NCI-H82 treated with DMSO at 0.1 percent for 48 hours (cell line): ENCODE results near the gene JDP2.

Experiments used
- DNase-seq: peaks from one replicate; lab custom pipeline; 2025; ENCODE audit not compliant: unreplicated experiment; lab: John Stamatoyannopoulos, UW

The JDP2 gene

DNA sequence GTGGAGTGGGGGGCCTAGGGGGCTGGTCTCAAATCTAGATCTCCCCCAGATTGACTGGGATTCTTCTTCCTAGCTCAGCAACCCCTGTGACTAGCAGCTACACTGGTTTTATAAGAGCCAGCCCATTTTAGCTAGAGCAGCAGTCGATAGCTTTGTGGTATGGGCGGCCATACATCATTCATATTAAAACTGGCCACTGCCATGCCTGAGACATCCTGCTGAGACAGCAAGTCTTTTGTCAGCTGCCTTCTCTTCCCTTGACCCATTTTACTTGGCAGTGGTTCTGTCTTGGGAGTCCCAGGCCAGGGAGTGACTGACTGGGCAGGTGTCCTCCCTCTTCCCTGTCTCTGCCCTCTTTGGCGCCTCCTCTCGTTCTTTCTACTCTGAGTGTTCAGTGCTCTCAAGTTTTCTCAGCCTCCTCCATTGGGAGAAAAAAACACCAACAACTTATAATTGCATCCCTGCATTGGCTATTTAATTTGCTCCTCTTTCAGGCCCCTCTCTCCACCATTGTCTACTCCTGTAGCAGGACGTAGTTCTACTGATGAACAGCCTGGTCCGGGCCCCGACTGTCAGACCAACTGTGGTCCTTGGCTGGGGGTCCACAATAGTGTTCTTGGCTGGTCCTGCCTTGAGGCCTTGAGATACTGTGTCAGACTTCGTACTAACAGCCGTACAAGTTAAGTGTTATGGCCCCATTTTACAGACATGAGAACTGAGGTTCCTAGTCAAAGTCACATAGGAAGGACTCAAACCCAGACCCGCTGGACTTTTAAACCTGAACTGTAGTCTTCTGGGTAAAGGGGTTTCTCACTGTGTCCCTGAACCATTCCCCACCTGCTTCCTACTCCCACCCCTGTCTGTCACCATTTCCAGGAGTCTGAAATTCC lies 18.3 kb upstream of the JDP2 start:
- DNase-seq = no peak

DNA sequence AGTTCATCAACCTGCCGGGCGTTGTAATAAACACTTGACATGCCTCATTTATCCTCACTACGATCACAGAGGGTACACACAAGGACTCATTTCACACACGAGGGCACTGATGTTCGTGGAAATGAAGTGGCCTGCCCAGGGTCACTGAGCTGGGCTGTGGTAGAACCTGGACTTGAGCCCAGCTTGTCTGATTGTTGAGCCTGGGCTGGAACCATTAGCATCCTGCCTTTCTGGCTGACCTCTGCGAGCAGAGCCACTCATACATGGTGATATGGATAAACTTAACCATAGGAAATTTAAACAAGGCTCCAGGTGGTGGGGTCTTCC lies 16.6 kb upstream of the JDP2 start:
- no peak for DNase-seq

DNA sequence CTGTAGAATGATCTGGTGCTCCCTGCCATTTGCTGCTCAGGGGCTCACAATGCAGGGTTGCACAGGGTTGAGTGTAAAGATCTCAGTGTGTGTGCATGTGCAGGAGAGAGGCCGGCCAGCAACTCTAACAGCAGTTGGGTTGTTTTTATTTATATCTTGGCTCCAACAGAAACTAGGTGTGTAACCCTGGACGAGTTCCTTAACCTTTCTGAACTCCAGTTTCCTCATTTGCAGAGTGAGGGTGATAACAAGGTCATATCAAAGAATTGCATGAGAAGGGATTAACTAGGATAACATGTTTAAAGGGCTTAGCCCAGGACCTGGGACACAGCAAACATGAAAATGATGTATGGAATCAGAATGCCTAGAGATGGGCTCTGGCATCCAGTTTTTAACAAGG lies 14.8 kb upstream of the JDP2 start:
- DNase-seq = no peak

DNA sequence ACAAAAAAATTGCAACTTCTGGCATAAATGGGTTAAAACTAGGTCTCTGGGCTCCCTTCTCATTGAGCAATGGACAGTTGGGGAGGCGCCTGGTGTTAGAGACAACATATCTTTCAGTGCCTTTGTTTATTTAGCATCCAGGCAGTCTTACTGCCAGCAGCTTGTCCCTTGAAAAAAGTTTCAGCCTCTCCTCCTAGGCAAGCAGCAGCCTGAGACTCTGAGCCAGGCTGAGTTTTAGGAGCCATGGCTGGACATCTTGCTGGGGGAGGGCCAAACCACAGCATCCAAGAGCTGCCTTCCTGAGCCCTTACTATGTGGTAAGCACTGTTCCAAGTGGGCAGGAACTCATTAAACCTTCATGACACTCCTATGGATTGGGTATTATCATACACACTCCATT lies 10.1 kb upstream of the JDP2 start:
- DNase-seq = no peak

DNA sequence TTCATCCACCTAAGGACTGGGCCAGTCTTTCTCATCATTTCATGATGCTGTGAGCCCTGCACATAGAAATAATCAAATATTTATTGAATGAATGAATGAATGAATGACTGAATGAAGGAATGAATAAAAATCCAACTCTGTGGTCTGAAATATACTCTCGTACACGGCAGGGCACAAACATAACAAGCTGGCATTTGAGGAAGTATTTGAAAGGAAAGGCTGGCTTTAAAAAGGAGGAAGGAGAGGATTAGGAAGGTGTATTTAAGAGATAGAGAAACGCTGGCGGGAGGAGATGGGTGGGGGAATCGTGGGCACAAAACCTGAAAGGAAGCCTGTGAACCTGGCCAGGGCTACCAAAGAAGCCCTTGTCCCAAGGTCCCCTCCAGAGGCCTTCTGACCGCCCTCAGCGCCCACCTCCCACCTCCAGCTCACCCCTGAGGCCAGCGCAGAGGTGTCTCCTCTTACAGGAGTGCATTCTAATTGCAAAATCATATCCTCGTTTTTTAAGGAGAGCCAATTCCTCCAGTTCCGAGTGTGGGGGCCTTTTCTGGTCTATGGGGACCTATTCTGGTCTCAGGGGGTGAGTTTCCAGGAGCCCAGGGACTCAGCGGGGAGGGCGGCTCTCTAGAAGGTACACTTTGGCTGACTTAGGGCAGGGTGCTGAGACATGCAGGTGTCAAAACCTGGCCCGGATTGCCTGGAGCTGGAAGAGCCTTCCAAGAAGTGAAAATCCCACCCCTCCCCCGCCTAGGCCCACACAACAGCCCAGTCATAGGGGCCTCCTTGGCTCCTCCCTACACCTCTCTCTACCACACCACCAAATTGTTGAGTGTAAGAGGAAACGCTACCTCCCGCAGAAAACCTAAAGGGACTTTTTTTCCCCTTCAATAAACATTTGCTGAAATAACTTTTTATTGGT lies 8.7 kb upstream of the JDP2 start:
- no peak for DNase-seq

DNA sequence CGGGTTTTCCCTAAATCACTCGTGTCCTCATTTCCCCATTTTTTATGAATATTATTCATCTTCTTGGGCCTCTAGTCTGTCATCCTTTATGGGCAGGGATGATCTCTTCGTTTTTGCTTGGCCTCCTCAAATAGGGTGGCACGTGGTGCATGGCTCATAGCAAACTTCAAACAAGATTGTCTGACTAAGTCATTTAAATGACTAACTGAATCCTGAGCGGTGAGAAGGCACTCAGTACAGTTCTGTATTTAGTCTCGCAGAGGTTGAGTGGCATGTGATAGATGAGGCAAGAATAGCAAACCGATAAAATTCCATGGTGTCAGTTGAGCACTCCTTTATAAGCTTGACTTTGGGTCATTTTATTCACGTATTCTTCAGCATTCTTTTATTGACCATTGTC lies 5.7 kb upstream of the JDP2 start:
- no peak for DNase-seq

DNA sequence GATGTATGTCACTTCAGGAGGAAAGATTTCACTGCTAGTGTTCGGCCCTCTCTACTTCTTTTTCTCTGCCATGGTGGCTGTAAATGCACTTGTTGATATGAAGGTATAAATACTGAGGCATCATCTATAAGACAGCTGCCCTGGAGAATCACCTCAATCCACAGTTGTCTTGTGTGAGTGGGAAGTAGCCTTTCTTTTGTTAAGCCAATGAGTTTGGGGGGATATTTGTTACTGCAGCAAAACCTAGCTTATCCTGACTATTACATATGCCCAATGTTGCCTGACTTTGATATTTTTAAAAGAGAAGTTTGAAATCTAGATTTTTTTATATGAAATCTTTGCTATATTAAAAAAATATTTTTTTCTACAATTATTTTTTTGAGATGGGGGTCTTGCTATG lies 3.3 kb upstream of the JDP2 start:
- DNase-seq = no peak

DNA sequence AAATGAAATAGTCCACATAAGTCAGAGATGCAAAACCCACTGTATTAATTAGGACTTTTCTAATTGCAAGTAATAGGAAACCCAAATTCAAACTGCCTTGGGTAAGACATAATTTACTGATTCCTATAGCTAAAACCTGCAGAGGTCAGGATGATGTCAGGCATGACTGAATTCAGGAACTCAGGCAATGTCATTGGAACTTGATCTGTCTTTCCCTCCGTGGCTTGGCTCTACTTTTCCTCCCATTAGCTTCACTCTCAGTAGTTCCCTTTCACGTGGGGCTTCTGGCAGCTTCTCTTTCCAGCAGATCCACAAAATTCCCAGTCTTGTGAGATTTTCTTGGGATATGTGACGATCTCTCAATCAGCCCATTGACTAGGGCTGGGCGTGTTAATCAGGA lies 2.4 kb upstream of the JDP2 start:
- DNase-seq = no peak

DNA sequence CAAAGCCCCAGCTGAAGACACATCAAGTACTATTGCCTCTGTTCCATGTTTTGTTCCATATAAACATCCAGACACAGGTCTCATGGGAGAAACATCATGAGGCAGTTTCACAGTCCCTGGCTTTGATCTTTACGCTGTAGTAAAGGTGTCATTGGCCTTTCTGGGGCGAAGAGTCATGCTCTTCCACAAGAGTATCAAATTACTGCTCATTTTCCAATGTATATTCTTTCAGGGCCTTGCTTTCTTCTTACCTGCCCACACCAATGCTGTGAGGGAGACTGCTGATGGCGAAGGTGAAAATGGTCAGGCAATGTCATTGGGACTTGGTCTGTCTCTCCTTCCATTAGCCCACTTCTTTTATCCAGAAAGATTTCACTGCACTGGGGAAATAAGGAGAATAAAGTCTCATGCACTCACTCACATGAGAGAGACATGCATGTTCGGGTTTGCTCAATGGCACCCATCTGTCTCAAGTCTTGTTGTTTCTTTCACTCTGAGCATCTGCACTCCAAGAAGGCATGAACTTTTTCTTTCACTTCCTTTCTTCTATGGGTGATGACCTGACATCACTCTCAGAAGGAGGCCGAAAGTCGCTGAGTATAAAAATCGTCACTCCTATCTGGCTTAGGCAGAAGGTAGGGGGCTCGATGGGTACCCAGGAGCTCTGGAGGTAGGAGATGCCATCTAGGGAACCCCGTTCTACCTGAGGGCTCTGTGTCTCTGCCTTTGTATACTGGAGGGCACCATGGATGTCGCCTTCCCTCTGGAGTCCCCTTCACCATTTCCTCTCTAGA lies 1.3 kb upstream of the JDP2 start:
- no peak for DNase-seq

DNA sequence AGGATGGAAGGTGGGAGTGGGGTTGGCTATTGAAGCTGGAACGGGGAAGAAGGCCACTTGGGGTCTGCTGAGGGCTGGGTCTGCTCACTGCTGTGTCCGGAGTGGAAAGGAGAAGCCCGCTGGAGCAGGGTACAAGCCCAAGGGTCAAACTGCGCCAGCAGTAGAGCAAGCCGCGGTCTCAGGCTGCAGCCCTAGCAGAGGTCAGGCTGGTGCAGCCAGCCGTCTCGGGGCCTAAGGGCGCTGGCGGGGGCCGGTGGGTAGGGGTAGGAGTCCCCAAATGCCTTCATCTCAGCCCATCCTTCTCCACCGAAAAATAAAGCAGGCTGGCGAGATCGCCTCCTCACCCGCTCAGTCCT lies 718 bp upstream of the JDP2 start:
- DNase-seq = no peak

DNA sequence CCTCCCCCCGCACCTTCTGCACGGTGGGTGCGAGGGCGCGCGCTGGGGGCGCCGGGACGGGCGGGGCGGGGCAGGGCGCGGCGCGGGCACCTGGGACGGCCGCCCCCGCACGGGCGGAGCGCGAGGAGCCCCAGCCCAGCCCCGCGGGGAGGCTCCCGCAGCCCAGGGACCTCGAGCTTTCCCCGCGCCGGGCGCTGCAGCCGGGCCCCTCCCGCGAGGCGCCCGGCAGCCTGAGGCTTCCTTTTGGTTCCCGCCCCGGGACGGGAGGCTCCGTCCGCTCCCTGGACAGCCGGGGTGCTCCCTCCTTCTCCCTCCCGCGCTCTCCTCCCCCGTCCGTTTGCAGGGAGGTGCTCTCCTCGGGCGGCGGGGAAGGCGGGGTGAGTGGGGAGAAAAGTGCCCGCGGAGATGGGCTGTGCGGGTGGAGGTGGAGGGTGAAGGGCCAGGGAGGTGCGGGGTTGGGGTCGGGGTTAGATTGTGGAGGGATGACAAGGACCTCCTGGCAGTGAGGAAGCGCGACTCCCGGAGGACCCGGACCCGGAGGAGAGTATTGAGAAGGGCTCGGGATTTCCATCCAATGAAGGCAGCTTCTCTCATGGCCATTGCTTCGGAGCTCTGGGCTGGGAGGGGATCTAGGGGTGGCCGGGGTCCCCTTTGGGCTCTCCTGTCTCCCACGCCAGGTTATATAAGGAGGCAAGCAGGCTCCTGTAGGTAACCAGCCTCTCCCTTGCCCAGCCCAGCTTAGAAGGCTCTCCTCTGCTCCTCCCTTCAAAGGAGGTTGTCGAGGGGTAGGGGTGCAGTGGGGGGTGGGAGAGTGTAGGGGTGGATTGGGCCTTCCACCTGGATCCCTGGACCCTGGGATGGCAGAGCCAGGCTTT lies 645 bp downstream of the JDP2 start:
- no peak for DNase-seq

DNA sequence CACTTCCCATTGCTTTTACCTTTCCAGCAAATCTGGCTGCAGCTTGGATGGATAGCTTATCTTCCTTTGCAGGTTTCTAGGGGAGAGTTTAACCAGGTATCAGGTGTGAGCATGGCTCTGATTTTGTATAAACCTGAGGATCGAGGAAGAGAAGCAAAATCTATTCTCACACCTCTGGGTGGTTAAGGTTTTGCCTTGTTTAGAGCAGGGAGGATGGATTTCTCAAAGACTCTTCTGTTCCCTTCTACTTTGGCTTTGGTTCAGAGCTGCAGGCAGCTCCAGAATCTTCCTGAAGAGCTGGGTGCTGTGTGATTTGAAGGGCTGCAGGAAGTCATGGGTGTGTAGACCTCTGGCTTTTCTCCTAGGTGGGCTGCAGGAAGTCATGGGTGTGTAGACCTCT lies 1.7 kb downstream of the JDP2 start:
- no peak for DNase-seq

DNA sequence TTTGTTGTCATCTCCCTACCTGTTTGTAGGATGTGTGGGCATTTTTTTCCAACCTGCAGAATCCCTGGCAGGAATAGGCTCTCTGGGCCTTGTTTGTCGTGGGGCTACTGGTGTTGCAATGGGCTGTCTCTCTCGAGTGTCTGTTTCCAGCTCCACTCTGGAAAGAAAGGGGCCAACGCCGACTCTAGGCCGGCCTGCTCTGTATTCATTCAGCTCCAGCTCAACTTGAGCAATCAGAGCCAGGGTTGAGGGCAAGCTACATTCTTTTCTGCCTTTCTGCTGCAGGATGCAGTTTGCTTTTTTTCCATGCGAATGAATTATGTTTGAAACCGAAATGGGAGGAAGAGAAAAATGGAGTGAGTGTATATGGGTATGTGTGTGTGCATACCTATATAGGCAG lies 2.3 kb downstream of the JDP2 start:
- DNase-seq = no peak

DNA sequence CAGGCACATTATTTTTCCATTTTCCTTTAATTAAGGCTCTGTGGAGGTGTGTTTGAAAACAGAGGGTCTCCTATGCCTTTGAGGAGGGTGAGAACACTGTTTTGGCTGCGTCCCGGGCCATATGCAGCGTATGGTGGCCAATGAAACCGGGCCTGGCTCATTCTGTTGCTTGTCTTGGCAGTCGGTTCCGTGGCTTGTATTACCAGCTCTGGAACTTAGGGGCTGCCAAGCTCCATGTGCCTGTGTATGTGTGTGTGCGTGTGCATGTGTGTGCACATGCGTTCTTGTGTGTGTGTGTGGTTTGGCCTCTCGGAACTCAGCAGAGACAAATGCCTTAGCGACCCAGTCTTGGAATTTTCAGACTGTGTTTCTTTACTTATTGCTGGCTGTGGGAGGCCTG lies 2.7 kb downstream of the JDP2 start:
- no peak for DNase-seq

DNA sequence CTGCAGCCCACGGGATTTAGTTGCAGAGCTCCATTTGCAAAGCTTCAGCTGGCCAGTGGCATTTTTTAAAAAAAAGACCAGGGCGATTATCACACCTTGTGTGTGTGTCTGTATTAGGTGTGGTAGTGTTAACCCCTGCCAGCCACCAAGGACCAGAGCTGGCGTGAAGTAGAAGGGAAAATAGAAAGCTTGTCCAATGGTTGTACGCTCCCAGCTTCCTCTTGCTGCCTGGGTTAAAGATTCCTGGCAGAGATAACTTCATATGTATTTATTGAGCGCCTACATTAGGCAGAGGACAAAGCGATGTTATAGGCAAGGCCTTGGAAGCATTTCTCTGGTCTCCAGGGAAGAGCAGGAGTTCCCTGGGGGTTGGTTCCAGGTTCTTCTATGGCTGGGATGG lies 3.2 kb downstream of the JDP2 start:
- DNase-seq = no peak

DNA sequence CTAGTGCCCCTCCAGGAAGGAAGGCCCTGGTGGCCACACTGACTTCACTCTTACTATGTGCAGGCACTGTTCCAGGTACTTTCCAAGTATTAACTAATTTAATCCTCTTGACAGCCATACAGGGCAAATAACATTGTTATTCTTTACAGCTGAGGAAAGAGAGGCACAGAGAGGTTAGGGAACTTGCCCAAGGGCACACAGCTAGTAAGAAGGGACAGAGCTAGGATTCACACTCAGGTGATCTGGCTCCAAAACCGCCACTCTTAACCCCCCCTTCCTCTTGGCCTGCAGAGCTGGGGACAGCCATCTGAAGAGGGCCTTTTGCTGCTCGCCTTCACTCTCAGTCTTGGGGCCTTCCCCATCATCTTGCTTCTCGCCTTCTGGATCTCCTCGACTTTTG lies 4.0 kb downstream of the JDP2 start:
- DNase-seq = no peak

DNA sequence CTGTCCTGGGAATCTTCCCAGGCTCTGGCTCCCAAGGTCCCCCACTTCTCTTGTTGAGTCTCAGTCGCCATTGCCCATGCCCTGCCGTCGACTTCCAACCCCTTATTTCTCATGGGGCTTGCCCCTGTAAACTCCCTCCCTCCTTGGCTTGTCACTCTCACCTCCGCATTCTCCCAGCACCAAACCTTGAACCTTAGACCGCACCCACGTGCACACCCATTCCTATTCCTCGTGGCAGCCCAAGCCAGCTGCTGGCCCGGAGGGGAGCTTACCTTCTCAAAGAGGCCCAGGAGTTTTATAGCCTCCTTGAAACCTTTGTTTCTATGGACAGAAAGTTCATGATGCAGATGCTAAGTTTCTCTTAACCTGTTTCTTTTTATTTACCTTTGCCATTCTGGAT lies 4.6 kb downstream of the JDP2 start:
- no peak for DNase-seq

DNA sequence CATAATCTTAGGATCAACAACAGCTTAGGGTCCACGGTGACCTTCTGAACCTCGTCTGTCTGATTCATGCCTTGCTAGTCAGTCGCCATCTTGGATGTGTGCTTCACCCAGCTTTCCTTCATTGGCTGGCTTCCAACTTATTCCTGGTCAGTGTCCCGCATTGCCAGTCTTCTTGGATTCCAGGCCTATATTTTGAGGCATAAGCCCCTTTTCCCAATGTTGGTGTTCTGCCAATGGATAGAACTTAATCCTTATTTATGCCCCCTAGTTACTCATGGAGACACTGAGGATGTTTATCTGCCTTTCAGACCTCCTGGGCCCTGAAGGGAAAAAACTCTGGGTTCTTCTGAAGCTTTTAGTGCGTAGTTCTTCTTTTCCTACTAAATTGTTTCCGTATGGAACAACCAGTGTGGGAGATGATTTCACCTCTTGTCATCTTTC lies 5.8 kb downstream of the JDP2 start:
- no peak for DNase-seq

DNA sequence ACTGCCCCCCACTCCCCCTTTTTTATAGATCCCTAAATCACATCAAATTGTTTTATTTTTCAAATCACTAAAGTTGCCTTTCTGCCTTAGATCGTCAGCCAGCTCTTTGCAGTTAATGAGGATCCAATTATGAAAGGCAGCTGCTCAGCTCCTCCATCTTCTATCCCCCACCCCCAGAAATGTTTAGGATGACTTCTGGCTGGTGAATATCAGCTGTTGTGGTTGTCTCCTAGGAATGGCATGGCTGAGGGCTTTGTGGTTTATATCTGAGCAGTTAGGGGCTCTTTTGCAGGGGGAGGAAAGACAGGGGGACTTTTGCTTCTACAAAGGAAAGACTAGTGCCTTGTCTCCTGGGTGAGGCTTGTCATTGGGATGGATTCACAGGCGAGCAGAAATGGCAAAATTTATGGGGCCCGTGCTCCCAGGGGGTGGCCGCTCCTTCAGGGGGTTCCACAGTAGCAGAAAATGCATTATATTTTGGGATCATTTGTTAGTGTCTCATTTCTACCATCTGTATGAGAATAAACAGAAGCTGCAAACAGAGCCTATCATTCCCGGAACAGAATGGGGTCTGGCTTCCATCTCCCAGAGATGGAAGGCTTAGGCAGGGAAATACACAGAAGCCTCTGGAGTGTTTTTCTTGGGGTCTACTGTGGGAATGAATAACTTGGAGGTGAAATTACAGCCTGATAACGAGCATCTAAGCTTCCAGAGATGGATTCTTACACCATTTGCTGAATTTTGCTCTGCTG lies 6.5 kb downstream of the JDP2 start:
- DNase-seq = no peak

DNA sequence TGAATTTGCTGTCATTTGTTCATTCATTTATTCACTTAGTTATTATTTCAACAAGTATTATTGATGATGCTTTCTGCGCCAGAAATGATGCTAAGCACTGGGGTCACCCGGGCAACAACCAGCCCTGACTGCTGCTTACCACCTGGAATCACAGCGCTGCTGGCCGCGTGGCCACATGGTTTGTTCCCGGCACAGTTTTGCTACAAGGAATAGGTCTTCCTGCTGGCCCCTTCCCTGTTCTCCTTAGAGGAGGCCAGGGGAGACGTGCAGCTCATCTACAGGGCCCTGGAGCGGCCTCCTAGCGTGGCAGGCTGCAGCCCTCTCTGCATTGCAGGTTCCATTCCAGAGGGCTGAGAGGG lies 7.0 kb downstream of the JDP2 start:
- DNase-seq = no peak
